ENCODE data around the gene C5orf47. TPM values are rescaled to one million over a fixed set of nuclear protein-coding genes. Genes with fewer than 3 reads are reported as not detected.

Gene C5orf47
- total and polyA plus RNA-seq, 2 of the 8 experiments (the other 6 are each of a cell fraction or from before 2014, with no cell fraction given): 0.11 TPM; not detected in 1

GRCh38 chr5:174044466-174045254 is 55.7 kb downstream of the C5orf47 start:
- no peaks in the 10 kb centered on the region for H3K23me2 ChIP-seq (ENCODE audit: low read depth, low read length)
- H3K79me1 ChIP-seq (ENCODE audit: low read depth, low read length): no peaks in the 10 kb centered on the region
- H3K4me1 ChIP-seq (replicated peaks in 1 of 4; ENCODE audit: control insufficient read depth in 3 of 4, insufficient read depth in 4 of 4, low read length in 3 of 4): no peaks in the 10 kb centered on the region
- CTCF ChIA-PET (ENCODE audit: partially characterized antibody): interaction anchor here (0.5 to 8.6 kb wide), 18 partner anchors 8 to 1062 kb away, joined by 3 to 187 read pairs (median 3); no protein-coding TSS in a partner anchor
- H2BK12ac ChIP-seq (ENCODE audit: low read depth, low read length): no peak overlapping the region
- H3K27ac ChIP-seq (ENCODE audit: low read depth, low read length): no peak overlapping the region
- H4K5ac ChIP-seq (ENCODE audit: insufficient read length, low read depth, low read length): no peak overlapping the region
- no peak overlapping the region for H3K18ac ChIP-seq (ENCODE audit: extremely low read depth, low read length)
- H4K8ac ChIP-seq (ENCODE audit: extremely low read depth, insufficient read depth, low read length): no peak overlapping the region
- peak overlapping the region; percentile 97; the same call in 1 of the 2 replicates for H2BK15ac ChIP-seq (ENCODE audit: low read length)
- H3K4me2 ChIP-seq (ENCODE audit: insufficient read depth in 1 of 2, low read depth in 2 of 2, low read length in 2 of 2): no peak overlapping the region
- no peak overlapping the region for H3K14ac ChIP-seq (ENCODE audit: insufficient read length)
- no peak overlapping the region for H2AFZ ChIP-seq (ENCODE audit: low read length)
- TF ChIP-seq HDAC6 (IDR thresholded peaks at IDR 0.05; ENCODE audit: low read depth, low read length) (no peak), CBX8 (IDR thresholded peaks at IDR 0.05; ENCODE audit: borderline replicate concordance, low read depth, low read length) (no peak), CTCF (IDR thresholded peaks at IDR 0.05; ENCODE audit: control extremely low read depth in 1 of 3, insufficient read depth in 1 of 3, low read depth in 1 of 3, low read length in 3 of 3) (no peak), KDM5A (IDR thresholded peaks at IDR 0.05; ENCODE audit: low read length) (no peak), NRF1 (IDR thresholded peaks at IDR 0.05; ENCODE audit: low read depth, low read length) (no peak), TBP (IDR thresholded peaks at IDR 0.05; ENCODE audit: low read depth, low read length) (no peak), ATF3 (IDR thresholded peaks at IDR 0.05; ENCODE audit: insufficient read depth, low read depth, low read length) (no peak), SIX5 (IDR thresholded peaks at IDR 0.05; ENCODE audit: low read depth, low read length) (no peak), TAF1 (IDR thresholded peaks at IDR 0.05; ENCODE audit: low read depth, low read length) (no peak), CHD2 (IDR thresholded peaks at IDR 0.05; ENCODE audit: low read length) (no peak)
- no peak overlapping the region for H2BK5ac ChIP-seq (ENCODE audit: low read depth, low read length)
- DNase-seq (ENCODE audit: low read depth in 1 of 2, low spot score in 2 of 2) (peak in 1 of 2 experiments; percentile 17), FAIRE-seq (no peak)
- no peak overlapping the region for H3K4me3 ChIP-seq (ENCODE audit: extremely low read depth in 1 of 4, insufficient read depth in 2 of 4, low read depth in 3 of 4, low read length in 4 of 4)
- H2BK20ac ChIP-seq (ENCODE audit: low read length): 0 out of 2 replicates have a peak overlapping the region, but pooled peaks have one; percentile 34
- H3K36me3 ChIP-seq (ENCODE audit: control insufficient read depth in 2 of 4, insufficient read depth in 4 of 4, low read length in 3 of 4): no peaks in the 10 kb centered on the region
- no peaks in the 10 kb centered on the region for H3K9me3 ChIP-seq (ENCODE audit: insufficient read depth in 2 of 2, low read depth in 1 of 2, low read length in 1 of 2)
- peaks cover 0 to 3% of the 10 kb centered on the region in 2 experiments for H4K20me1 ChIP-seq (replicated peaks in 1 of 2; ENCODE audit: control insufficient read depth in 1 of 2, insufficient read depth in 2 of 2, low read length in 2 of 2)
- no peaks in the 10 kb centered on the region for H3K27me3 ChIP-seq (replicated peaks in 1 of 4; ENCODE audit: control insufficient read depth in 3 of 4, extremely low read depth in 1 of 4, insufficient read depth in 3 of 4, low read length in 3 of 4)
- H3K79me2 ChIP-seq (ENCODE audit: control insufficient read depth in 1 of 2, insufficient read depth in 2 of 2, low read length in 2 of 2): no peaks in the 10 kb centered on the region
- no peak overlapping the region for H3K23ac ChIP-seq (ENCODE audit: insufficient read length)
- POLR2A ChIA-PET (ENCODE audit: partially characterized antibody): interaction anchor here (2.4 kb wide), 1 partner anchor 268 kb away, joined by 9 read pairs; no protein-coding TSS in a partner anchor
- no peak overlapping the region for H3K4ac ChIP-seq (replicated peaks; ENCODE audit: insufficient read length, low read depth, low read length)
- H4K91ac ChIP-seq (replicated peaks; ENCODE audit: insufficient read length, low read length): no peak overlapping the region
- 88% methylated on average over 6 of the region's 6 CpGs; no CpG with 5 or more reads in 1 of the 2 experiments for WGBS, 2 experiments (ENCODE audit: extremely low coverage in 1 of 2, insufficient coverage in 1 of 2, insufficient read length in 1 of 2, insufficient replicate concordance in 2 of 2, low coverage in 1 of 2, low lambda C conversion rate in 2 of 2, missing lambda C conversion rate in 1 of 2)
- no peak overlapping the region for H2BK120ac ChIP-seq (replicated peaks; ENCODE audit: low read depth, low read length)
- no peak overlapping the region for H3K56ac ChIP-seq (replicated peaks; ENCODE audit: insufficient read length, low read depth, low read length)
- H2AK5ac ChIP-seq (ENCODE audit: low read depth, low read length): no peak overlapping the region
- H3K9ac ChIP-seq (replicated peaks in 1 of 4; ENCODE audit: extremely low read depth in 1 of 4, low read depth in 3 of 4, low read length in 3 of 4): no peak overlapping the region

Data from H1 (cell line).